Rectal smooth muscle tissue (tissue), 1 donor: Measurements from ENCODE around the gene FGF3.

ENCODE experiments used
- H3K27ac ChIP-seq: one replicate; pipeline ENCODE4 v1.7.0; 2013; ENCODE audit warnings: low read depth, low read length, inconsistent platforms
- H3K27me3 ChIP-seq: one replicate; pipeline ENCODE4 v1.7.0; 2013; ENCODE audit warnings: low read length; ENCODE audit not compliant: control insufficient read depth, insufficient read depth
- H3K36me3 ChIP-seq: one replicate; pipeline ENCODE4 v1.7.0; 2013; ENCODE audit warnings: low read length; ENCODE audit not compliant: control insufficient read depth, insufficient read depth
- H3K4me1 ChIP-seq: one replicate; pipeline ENCODE4 v1.7.0; 2013; ENCODE audit warnings: low read length; ENCODE audit not compliant: control insufficient read depth, insufficient read depth
- H3K4me3 ChIP-seq: one replicate; pipeline ENCODE4 v1.7.0; 2013; ENCODE audit warnings: low read length
- H3K9ac ChIP-seq: one replicate; pipeline ENCODE4 v1.7.0; 2013; ENCODE audit warnings: low read length

Gene FGF3

DNA sequence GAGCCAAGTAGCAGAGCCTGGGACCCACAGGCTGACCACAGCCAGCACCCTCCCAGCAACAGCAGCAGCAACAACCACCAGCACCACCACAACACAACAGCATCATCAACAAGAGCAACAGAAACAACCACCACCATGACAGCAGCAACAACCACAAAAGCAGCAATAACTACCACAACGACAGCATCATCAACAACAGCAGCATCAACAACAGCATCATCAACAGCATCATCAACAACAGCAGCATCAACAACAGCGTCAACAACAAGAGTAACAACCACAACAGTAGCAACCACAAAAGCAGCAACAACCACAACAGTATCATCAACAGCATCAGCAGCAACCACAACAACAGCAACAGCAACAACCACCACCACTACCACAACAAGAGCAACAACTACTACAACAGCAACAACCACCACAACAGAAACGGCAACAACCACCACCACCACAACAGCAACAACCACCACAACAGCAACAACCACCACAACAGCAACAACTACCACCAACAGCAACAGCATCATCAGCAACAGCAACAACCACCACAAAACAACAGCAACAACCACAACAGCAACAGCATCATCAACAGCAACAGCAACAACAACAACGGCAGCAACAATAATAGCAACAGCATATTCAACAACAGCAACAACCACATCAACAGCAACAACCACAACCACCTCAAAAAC, 22.1 kb upstream of the FGF3 start:
- Histone ChIP-seq H3K27me3 (no peaks in the 10 kb centered on the region), H3K4me1 (no peaks in the 10 kb centered on the region), H3K36me3 (no peaks in the 10 kb centered on the region), H3K27ac (no peak overlapping the region), H3K9ac (no peak overlapping the region), H3K4me3 (no peak overlapping the region)

DNA sequence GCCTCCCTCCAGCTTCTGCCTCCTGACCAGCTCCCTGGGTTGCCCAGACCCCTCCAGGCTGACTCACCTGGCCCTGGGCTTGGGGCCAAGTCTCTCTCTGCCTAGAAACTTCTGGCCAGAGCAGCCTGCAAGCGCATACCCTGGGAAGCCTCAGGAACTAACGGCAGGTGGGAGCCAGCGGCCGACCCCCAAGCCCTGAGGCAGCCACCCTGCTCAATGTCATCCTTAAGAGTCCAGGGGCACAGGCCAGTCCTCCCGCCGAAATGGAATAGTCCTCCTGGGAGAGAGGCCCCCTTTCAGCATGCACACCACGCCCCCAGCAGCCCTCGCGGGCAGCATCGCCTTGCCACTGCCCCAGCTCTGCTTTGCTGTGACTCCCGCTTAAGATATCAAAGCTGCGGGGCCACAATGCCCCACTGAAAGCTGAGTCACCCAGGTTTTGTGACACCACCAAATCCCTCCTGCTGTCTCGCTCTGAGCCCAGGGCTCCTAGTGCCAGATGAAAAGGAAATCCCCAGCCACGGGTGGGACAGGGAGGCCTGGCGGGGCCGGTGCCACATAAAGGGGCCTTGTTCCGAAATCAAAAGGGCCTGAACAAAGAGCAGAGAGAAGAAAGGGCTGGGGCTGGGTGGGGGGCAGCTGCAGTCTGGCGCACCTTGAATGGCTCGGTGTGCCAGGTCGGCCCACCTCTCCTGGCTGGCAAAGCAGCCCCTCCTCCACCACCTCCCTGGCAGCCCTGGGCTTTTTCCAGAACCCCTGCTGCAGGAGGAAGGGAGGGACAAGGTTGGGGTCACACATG, 21.4 kb upstream of the FGF3 start:
- H3K27me3 ChIP-seq = no peaks in the 10 kb centered on the region
- H3K27ac ChIP-seq = no peak overlapping the region
- no peak overlapping the region for H3K9ac ChIP-seq
- no peak overlapping the region for H3K4me3 ChIP-seq
- H3K36me3 ChIP-seq = no peaks in the 10 kb centered on the region
- H3K4me1 ChIP-seq = no peaks in the 10 kb centered on the region

DNA sequence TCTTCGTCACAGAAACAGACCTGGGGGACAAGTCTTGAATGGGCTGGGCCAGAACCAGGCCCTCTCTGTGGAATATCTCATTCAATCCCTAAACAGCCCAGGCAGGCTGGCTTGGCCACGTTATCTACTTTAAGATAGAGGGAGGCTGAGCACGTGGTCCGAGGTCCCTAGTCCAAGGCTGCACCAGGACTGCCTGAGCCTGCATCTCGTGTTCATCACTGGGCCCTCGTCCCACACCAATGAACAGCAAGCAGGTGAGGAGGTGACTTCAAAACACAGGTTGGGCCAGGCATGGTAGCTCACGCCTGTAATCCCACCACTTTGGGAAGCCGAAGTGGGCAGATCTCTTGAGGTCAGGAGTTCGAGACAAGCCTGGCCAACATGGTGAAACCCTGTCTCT, 20.3 kb upstream of the FGF3 start:
- H3K36me3 ChIP-seq = no peaks in the 10 kb centered on the region
- H3K9ac ChIP-seq = no peak overlapping the region
- H3K27ac ChIP-seq = no peak overlapping the region
- no peaks in the 10 kb centered on the region for H3K4me1 ChIP-seq
- H3K4me3 ChIP-seq = no peak overlapping the region
- no peaks in the 10 kb centered on the region for H3K27me3 ChIP-seq

DNA sequence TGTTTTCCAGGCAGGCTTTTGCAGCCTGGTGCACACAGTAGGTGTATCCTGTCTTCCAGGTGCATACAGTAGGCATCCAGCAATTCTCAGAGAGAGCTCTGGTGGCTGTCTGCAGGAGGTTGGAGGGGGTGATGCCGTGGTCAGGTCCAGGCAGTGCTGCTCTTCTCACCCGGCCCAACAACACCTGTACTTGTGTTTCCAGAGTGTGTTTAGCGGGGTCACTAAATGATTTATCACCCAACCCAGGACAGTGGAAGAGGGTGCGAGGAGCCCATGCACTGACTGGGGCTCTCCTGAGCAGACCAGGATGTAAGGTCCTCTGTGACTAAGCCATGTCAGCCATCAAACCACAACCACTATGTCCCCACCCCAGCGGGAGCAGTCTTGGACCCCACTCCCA, 18.6 kb upstream of the FGF3 start:
- Histone ChIP-seq H3K4me3 (no peak overlapping the region), H3K27ac (no peak overlapping the region), H3K36me3 (no peaks in the 10 kb centered on the region), H3K9ac (no peak overlapping the region), H3K4me1 (no peaks in the 10 kb centered on the region), H3K27me3 (no peaks in the 10 kb centered on the region)

DNA sequence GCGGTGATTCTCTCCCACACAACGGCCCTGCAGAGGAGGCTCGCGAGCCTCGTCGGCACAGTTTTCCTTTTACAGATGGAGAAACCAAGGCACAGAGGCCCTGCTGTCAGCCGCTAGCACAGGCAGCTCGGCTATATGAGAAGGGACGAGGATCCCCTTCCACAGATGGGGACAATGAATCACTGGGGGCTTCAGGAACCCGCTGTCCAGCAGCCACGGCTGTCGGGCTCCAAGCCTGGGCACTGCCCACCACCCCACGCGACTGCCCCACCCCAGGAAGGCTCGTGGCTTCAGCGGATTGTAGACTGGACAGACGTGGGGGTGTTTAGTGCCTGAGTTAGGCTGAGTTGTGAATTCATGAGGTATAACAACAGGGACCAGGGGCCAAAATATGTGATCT, 17.2 kb upstream of the FGF3 start:
- H3K4me1 ChIP-seq = no peaks in the 10 kb centered on the region
- H3K27ac ChIP-seq = no peak overlapping the region
- no peaks in the 10 kb centered on the region for H3K27me3 ChIP-seq
- no peaks in the 10 kb centered on the region for H3K36me3 ChIP-seq
- H3K4me3 ChIP-seq = no peak overlapping the region
- no peak overlapping the region for H3K9ac ChIP-seq

DNA sequence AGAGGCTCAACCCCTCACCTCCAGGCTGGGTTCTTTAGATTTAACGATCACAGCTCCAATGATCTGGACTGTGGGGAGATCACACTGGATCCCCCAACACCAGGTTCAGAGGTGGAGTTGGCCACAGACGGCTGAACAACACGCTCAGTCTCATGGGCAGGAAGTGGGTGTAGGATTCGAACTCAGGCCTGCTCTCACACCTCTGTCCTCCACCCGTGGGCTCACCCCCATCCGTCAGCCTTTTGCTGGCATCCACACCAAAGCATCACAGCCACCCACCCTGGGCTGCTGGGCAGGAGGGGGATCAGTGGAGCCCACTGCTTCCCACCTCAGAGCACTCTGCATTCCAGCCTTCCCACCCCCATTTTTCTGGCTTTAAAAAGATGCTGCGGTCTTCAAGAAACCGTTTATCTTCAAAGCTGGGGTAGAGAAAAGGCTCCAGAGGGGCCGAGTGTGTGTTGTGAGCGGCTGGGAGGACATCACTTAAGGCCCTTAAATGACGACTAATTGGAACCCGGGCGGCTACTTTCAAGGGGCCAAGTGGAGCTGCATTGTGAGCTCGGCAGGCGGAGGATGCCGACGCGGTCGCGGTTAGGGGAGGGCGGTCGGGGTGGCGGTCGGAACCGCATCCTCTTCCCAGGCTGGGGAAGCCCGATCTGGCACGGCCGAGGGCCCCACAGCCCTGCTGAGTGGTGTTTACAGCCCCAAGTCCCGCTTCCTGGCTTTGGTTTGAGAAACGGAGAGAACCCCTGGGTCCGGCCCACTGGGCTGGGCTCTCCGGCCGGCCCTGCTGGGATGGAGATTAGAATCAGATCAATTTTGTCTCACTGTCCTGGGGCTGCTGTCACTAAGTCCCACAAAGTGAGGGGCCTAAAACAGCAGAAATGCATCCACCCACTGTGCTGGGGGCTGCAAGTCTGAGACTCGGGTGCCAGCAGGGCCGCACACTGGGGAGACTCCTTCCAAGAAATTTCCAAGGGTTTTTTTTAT, 15.9 kb upstream of the FGF3 start:
- Histone ChIP-seq H3K4me1 (no peaks in the 10 kb centered on the region), H3K4me3 (no peak overlapping the region), H3K36me3 (no peaks in the 10 kb centered on the region), H3K9ac (no peak overlapping the region), H3K27ac (no peak overlapping the region), H3K27me3 (no peaks in the 10 kb centered on the region)

DNA sequence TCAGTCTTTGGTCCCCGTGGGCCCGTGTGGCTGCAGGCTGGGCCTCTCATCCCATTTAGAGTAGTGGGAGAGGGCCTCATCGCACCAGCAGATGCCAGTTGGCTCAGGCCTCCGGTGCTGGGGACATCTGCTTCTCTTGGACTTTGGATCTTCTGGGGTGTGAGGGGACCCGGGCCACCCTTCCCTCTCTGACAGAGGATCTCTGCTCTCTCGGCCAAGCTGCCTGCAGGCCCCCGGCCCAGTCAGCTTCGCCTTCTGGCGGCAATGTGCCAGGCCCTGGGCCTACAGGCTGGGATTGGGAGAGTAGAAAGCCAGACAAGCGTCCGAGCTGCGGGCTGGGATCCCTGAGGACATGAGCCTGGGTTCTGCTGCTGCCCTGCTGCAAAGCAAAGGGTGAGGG, 15.0 kb upstream of the FGF3 start:
- Histone ChIP-seq H3K36me3 (no peaks in the 10 kb centered on the region), H3K4me1 (no peaks in the 10 kb centered on the region), H3K27ac (no peak overlapping the region), H3K4me3 (no peak overlapping the region), H3K9ac (no peak overlapping the region), H3K27me3 (no peaks in the 10 kb centered on the region)

DNA sequence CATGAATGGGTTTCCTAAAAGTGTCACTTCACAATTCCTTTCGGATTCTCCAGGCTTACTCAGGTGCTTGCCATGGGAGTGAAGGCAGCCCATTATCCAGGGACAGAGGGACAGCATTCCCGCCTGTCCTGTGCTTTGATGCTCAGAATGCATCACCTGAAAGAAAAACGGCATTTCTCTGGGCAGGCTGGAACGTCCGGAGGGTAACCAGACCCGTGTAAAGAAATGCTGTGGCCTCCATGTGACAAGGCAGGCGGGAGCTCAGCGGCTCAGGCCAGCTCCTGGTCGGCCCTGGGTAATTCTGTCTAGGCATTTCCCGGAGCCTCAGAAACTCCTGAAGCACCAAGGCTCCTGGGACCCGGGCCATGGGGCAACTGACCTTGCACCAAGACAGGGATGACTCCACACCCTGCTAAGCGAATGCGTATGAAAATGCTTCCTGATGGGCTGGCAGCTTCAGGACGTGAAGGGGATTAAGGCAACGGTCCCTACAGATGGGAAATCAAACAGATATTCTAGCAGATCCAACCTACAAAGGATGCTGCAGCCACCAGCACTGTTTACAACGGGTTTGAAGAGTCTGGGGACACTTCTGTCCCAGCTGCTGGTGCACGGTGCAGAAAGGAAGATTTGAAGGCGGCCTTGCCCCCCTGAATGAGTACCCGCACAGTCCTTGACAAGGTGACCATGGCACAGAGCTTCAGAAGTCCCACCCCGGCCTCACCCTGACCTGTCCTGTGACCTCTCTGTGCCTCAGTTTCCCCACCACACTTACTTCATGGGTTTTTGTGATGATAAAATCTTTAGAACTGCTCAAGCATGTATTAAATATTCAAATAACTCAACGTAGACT, 13.6 kb upstream of the FGF3 start:
- Histone ChIP-seq H3K36me3 (no peaks in the 10 kb centered on the region), H3K27ac (no peak overlapping the region), H3K4me1 (no peaks in the 10 kb centered on the region), H3K4me3 (no peak overlapping the region), H3K9ac (no peak overlapping the region), H3K27me3 (no peaks in the 10 kb centered on the region)

DNA sequence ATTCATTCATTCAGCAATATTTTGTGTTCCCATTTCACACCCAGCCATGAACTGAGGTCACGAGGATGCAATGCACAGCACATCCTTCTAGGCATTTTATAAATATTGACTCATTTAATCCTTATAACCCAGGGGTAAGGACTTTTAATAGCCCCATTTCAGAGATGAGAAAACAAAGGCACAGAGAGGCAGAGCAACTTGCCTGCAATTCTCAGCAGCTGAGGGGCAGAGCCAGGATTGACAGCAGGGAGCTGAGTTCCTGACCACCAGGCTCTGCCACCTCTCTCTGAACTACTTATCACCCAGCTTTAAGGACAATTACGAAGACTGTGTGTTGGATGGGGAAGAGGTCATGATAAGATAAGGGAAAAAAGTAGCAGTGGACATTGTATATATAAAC, 12.8 kb upstream of the FGF3 start:
- H3K4me3 ChIP-seq = no peak overlapping the region
- H3K4me1 ChIP-seq = no peaks in the 10 kb centered on the region
- H3K9ac ChIP-seq = no peak overlapping the region
- H3K27me3 ChIP-seq = no peaks in the 10 kb centered on the region
- H3K27ac ChIP-seq = no peak overlapping the region
- H3K36me3 ChIP-seq = no peaks in the 10 kb centered on the region

DNA sequence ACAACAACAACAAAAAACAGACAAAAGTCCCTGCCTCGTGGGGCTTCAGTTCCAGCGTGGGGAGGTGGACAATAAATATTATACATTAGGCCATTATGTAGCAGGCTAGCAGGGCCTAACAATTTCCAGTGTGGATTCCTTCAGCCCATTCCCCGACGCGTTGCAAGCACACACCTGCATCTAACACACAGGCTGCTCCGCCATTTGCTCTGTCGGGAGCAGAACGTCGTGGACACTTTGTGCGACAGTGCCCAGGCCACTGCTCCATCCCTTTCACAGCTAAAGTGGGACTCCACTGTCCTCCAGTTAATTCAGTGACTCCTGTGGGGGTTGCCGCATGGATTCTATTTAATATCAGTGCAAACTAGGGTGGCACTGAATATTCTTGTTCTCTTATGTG, 10.9 kb upstream of the FGF3 start:
- Histone ChIP-seq H3K9ac (no peak overlapping the region), H3K36me3 (no peaks in the 10 kb centered on the region), H3K4me3 (no peak overlapping the region), H3K27me3 (no peaks in the 10 kb centered on the region), H3K27ac (no peak overlapping the region), H3K4me1 (no peaks in the 10 kb centered on the region)

DNA sequence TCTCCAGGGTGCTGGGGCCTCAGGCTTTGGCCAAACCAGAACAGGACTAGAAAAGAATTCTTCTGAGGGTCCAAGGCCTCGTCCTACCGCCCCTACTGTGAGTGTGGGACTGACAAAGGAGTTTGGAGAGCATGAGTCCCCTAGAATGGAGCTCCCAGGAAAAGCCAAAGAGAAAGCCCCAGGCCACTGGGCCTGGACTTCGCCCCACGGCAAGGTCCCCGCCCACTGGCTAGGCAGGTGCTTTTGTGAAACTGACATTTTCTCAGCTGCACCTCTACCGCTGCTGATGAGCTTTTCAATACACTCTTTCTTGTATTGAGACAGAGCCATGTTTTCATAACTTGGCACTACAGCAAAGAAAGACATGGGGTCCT, 9.7 kb upstream of the FGF3 start:
- Histone ChIP-seq H3K4me1 (no peaks in the 10 kb centered on the region), H3K9ac (no peak overlapping the region), H3K27ac (no peak overlapping the region), H3K27me3 (no peaks in the 10 kb centered on the region), H3K36me3 (no peaks in the 10 kb centered on the region), H3K4me3 (no peak overlapping the region)
